Measurements from ENCODE around the gene EPHA10.

DNA sequence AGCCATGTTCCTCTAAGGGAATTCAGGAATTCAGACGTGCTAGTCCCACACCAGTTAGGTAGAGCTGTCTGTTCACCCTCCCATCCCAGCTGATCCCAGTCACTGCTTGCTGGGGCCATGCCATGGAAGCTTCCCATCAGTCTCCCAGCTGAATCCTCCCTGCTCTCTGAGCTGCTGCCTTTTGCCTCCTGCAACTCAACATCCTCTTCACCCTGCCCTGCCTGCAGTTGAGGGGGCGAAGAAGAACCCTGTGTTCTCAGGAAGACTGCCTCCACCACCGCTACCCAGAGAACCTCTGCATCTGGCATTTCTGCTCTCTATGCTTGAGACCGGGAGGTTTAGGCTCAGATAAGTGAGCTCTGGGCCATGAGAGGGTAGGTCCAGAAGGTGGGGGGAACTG lies 56.4 kb downstream of the EPHA10 start:
- TF ChIP-seq, protein P1, sequence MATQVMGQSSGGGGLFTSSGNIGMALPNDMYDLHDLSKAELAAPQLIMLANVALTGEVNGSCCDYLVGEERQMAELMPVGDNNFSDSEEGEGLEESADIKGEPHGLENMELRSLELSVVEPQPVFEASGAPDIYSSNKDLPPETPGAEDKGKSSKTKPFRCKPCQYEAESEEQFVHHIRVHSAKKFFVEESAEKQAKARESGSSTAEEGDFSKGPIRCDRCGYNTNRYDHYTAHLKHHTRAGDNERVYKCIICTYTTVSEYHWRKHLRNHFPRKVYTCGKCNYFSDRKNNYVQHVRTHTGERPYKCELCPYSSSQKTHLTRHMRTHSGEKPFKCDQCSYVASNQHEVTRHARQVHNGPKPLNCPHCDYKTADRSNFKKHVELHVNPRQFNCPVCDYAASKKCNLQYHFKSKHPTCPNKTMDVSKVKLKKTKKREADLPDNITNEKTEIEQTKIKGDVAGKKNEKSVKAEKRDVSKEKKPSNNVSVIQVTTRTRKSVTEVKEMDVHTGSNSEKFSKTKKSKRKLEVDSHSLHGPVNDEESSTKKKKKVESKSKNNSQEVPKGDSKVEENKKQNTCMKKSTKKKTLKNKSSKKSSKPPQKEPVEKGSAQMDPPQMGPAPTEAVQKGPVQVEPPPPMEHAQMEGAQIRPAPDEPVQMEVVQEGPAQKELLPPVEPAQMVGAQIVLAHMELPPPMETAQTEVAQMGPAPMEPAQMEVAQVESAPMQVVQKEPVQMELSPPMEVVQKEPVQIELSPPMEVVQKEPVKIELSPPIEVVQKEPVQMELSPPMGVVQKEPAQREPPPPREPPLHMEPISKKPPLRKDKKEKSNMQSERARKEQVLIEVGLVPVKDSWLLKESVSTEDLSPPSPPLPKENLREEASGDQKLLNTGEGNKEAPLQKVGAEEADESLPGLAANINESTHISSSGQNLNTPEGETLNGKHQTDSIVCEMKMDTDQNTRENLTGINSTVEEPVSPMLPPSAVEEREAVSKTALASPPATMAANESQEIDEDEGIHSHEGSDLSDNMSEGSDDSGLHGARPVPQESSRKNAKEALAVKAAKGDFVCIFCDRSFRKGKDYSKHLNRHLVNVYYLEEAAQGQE (IDR thresholded peaks at IDR 0.05; ENCODE audit: insufficient read depth in 1 of 2, low read depth in 2 of 2, low read length in 2 of 2) = no peak
- no peak for TF ChIP-seq TAF1 (IDR thresholded peaks at IDR 0.05; ENCODE audit: borderline replicate concordance, insufficient read depth, low read length)

Measured in PFSK-1 (cell line).